ENCODE measurements around the gene ANKRD44.
A peak's percentile ranks its signal among the peaks of the same experiment; 100 is the strongest.

ANKRD44 gene

GRCh38 chr2:197121255-197121654, 189.3 kb downstream of the ANKRD44 start:
- Histone ChIP-seq H3K27ac (no peak overlapping the region), H3K4me3 (no peak overlapping the region)
- TF ChIP-seq CTCF (IDR thresholded peaks at IDR 0.05) = no peak
- DNase-seq (ENCODE audit: low spot score) = no peak

DNA sequence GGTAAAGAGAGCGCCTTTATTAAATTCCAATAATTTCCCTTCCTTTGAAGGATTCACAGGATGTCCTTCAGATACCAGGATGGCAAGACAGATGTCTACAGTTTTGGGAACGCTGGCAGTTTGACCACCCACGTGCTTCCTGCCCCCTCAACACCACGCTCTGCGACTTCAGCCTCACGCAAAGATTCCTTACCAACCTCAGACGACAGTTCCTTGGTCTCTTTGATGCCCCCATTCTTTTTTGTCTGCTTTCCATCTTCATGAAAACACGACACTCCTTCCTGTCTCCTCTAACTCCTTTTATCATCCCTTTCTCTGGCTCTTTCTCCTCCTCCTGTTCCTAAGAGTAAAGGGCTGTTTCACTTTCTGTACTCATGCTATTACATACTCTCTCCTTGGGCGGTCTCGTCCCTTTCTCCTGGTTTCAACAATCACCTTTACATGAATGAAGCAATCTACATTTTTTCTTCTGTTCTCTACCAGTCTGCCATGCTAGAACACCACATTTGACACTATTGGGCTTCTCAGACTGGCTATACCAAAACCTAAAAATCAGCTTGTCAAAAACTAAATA, 194.2 kb downstream of the ANKRD44 start:
- no peak for TF ChIP-seq CTCF (IDR thresholded peaks at IDR 0.05)
- Histone ChIP-seq H3K4me3 (no peak overlapping the region), H3K27ac (no peak overlapping the region)
- DNase-seq (ENCODE audit: low spot score) = no peak

DNA sequence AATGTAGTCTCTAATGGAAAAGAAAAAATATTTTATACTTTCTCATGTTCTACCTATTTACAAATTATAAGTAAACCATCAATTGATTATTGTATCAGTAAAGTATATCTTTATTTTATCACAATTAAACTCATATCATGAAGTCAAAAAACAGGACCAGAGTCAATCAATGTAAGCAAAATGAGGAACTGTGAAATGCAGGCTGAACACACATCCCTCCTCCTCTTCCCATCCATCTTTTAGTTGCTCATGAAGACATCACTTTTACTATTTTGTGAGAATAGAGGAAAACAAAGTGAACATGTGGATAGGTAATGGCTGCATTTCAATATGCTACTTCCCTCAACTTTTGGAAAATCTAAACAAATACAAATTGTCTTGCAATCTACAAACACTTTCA, 195.3 kb downstream of the ANKRD44 start:
- no peak overlapping the region for H3K4me3 ChIP-seq
- no peak for DNase-seq (ENCODE audit: low spot score)
- no peak overlapping the region for H3K27ac ChIP-seq
- TF ChIP-seq CTCF (IDR thresholded peaks at IDR 0.05) = no peak

DNA sequence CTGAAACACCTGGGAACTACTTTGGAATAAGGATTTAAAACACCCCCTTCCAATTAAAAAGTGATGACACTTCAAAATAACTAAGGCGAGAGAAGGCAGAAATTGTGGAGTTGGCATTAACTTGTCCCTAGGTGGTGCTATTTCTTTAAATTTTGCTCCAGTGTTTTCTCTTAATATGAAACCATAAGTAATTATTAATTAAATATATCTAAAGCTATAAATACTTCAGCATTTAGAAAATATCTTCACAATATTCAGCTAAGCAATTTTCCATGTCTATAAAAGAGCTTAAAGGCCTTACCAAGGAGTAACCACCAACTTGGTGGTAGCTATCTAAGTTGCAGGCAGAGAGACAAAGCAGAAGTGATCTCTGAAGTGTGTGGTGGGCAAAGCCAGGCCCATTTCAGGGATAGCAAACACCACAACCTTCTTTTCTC, 197.3 kb downstream of the ANKRD44 start:
- Histone ChIP-seq H3K27ac (no peak overlapping the region), H3K4me3 (no peak overlapping the region)
- TF ChIP-seq CTCF (IDR thresholded peaks at IDR 0.05) = peak; percentile 26
- DNase-seq (ENCODE audit: low spot score) = no peak

DNA sequence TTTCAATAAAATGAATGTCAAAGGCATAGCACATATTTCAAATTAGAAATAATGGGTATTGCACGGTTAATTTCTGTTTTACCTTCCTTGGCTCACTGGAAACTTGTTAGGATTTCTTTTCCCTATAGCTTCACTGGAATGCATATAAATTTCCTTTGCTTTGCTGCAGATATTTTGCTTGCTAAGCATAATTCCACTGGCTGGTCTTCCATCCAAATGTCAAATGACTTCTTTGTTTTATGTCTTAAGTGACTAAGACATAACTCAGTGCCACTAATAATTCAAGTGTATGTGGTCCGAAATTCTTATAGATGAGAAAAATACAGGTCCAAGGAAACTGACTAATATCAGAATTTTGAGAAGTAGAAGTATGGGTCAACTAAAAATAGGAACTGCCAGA, 201.3 kb downstream of the ANKRD44 start:
- no peak overlapping the region for H3K4me3 ChIP-seq
- TF ChIP-seq CTCF (IDR thresholded peaks at IDR 0.05) = no peak
- no peak overlapping the region for H3K27ac ChIP-seq
- no peak for DNase-seq (ENCODE audit: low spot score)

GRCh38 chr2:197108758-197109157, 201.8 kb downstream of the ANKRD44 start:
- H3K4me3 ChIP-seq = no peak overlapping the region
- DNase-seq (ENCODE audit: low spot score) = peak; percentile 88
- H3K27ac ChIP-seq = peak overlapping the region in 1 of 2 donors; percentile 79
- no peak for TF ChIP-seq CTCF (IDR thresholded peaks at IDR 0.05)

All from coronary artery (tissue), 2 donors.